ENCODE data around the gene ADAMTSL4. TPM values are rescaled to one million over a fixed set of nuclear protein-coding genes. Genes with fewer than 3 reads are reported as not detected.
A peak's percentile ranks its signal among the peaks of the same experiment; 100 is the strongest.

Gene ADAMTSL4
- total and polyA plus RNA-seq, 9 of the 15 experiments (the other 6 are each of a cell fraction or from before 2014, with no cell fraction given): 12.7 to 212 (median 35.6) TPM

DNA sequence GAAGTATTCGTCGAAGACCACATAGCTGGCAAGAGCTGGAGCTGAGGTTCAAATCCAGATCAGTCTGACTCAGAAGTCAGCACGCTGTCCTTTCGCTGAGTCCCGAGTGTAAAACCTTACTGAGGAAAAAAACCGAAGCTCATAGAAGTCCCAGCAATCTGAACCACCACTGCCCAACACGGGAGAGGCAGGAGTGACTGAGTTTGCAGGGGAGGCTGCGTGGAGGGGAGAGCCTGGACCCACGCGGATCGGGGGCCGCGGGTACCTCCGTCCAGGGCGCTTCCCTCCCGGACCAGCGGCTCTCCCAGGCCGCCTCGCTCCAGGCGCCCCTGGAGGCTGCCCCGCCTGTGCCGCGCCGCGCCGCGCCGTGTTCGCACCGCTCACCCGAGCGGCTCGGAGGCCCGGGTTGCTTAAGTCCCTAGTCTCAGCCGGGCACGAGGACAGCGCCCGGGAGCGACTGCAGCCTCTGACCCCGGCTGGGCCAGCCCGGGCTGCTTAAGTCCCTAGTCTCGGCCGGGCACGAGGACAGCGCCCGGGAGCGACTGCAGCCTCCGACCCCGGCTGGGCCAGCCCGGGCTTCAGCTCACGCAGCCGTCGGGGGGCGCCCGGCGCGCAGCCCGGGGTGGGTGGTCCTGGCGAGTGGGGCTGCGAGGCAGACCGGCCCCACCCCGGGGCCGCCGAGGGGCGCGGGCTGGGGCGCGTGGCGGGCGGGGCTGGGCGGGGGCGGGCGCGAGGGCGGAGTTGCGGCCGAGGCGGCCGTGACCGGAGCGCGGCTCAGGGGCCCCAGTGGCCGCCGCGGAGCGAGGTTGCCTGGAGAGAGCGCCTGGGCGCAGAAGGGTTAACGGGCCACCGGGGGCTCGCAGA, at the start of gene ADAMTSL4 (continued):
- TF ChIP-seq, protein P1, sequence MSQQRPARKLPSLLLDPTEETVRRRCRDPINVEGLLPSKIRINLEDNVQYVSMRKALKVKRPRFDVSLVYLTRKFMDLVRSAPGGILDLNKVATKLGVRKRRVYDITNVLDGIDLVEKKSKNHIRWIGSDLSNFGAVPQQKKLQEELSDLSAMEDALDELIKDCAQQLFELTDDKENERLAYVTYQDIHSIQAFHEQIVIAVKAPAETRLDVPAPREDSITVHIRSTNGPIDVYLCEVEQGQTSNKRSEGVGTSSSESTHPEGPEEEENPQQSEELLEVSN (IDR thresholded peaks at IDR 0.05; ENCODE audit: borderline replicate concordance in 1 of 2, extremely low read depth in 1 of 2, insufficient read depth in 1 of 2, insufficient read length in 1 of 2, low read depth in 1 of 2, low read length in 1 of 2, poor library complexity in 1 of 2, severe bottlenecking in 1 of 2): peak; percentile 44 to 86
- TF ChIP-seq ZNF263 (CRISPR knock-in tag; IDR thresholded peaks at IDR 0.05; ENCODE audit: borderline replicate concordance): no peak
- no peak for TF ChIP-seq MCM5 (IDR thresholded peaks at IDR 0.05; ENCODE audit: low read depth)
- peak; percentile 30; the same call in 1 of the 2 replicates for TF ChIP-seq E2F3 (CRISPR knock-in tag; IDR thresholded peaks at IDR 0.05)
- peak; percentile 25 for TF ChIP-seq PHF20 (IDR thresholded peaks at IDR 0.05; ENCODE audit: partially characterized antibody)
- TF ChIP-seq SMARCC2 (IDR thresholded peaks at IDR 0.05; ENCODE audit: low read depth): no peak
- TF ChIP-seq, protein P2, sequence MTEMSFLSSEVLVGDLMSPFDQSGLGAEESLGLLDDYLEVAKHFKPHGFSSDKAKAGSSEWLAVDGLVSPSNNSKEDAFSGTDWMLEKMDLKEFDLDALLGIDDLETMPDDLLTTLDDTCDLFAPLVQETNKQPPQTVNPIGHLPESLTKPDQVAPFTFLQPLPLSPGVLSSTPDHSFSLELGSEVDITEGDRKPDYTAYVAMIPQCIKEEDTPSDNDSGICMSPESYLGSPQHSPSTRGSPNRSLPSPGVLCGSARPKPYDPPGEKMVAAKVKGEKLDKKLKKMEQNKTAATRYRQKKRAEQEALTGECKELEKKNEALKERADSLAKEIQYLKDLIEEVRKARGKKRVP (CRISPR knock-in tag; IDR thresholded peaks at IDR 0.05): peak; percentile 49; the same call in 1 of the 2 replicates
- TF ChIP-seq MAZ (CRISPR knock-in tag; conservative IDR thresholded peaks at IDR 0.05 in 1 of 2, IDR thresholded peaks at IDR 0.05 in 1 of 2): peak; percentile 36 to 89; a peak in 2 of 4 replicates
- TF ChIP-seq CREM (IDR thresholded peaks at IDR 0.05; ENCODE audit: low read depth): 0 out of 2 replicates have a peak, but pooled peaks have one; percentile 3
- TF ChIP-seq PYGO2 (tag; IDR thresholded peaks at IDR 0.05): no peak
- TF ChIP-seq ZNF445 (CRISPR knock-in tag; IDR thresholded peaks at IDR 0.05; ENCODE audit: low read depth): no peak
- TF ChIP-seq RNF2 (IDR thresholded peaks at IDR 0.05): peak; percentile 56
- no peak for TF ChIP-seq HOXB6 (CRISPR knock-in tag; IDR thresholded peaks at IDR 0.05; ENCODE audit: borderline replicate concordance)
- TF ChIP-seq MEF2D (tag; conservative IDR thresholded peaks at IDR 0.05; ENCODE audit: low read depth): no peak
- no peak for TF ChIP-seq MEIS2 (IDR thresholded peaks at IDR 0.05; ENCODE audit: partially characterized antibody)
- TF ChIP-seq SP1 (CRISPR knock-in tag; IDR thresholded peaks at IDR 0.05): peak; percentile 16; the same call in 1 of the 2 replicates
- TF ChIP-seq HNRNPH1 (optimal IDR thresholded peaks at IDR 0.05; ENCODE audit: low read depth, low read length): no peak
- TF ChIP-seq SMARCB1 (IDR thresholded peaks at IDR 0.05; ENCODE audit: insufficient read length, low read depth): no peak
- no peak for TF ChIP-seq ZNF79 (CRISPR knock-in tag; IDR thresholded peaks at IDR 0.05; ENCODE audit: low read depth)
- TF ChIP-seq, protein P3, sequence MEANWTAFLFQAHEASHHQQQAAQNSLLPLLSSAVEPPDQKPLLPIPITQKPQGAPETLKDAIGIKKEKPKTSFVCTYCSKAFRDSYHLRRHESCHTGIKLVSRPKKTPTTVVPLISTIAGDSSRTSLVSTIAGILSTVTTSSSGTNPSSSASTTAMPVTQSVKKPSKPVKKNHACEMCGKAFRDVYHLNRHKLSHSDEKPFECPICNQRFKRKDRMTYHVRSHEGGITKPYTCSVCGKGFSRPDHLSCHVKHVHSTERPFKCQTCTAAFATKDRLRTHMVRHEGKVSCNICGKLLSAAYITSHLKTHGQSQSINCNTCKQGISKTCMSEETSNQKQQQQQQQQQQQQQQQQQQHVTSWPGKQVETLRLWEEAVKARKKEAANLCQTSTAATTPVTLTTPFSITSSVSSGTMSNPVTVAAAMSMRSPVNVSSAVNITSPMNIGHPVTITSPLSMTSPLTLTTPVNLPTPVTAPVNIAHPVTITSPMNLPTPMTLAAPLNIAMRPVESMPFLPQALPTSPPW (CRISPR knock-in tag; IDR thresholded peaks at IDR 0.05): peak; percentile 96
- TF ChIP-seq, protein P4, sequence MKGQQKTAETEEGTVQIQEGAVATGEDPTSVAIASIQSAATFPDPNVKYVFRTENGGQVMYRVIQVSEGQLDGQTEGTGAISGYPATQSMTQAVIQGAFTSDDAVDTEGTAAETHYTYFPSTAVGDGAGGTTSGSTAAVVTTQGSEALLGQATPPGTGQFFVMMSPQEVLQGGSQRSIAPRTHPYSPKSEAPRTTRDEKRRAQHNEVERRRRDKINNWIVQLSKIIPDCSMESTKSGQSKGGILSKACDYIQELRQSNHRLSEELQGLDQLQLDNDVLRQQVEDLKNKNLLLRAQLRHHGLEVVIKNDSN (CRISPR knock-in tag; IDR thresholded peaks at IDR 0.05): peak; percentile 65
- TF ChIP-seq RBM14 (IDR thresholded peaks at IDR 0.05; ENCODE audit: borderline replicate concordance, insufficient read depth, low read depth, low read length): no peak
- TF ChIP-seq ADNP (tag; IDR thresholded peaks at IDR 0.05): peak; percentile 18; the same call in 1 of the 2 replicates
- TF ChIP-seq FOSL1 (tag; conservative IDR thresholded peaks at IDR 0.05): peak; percentile 40; the same call in 1 of the 2 replicates

Measured in K562 (cell line).